Measurements from ENCODE around the gene HSD11B2. TPM values are rescaled to one million over a fixed set of nuclear protein-coding genes. Genes with fewer than 3 reads are reported as not detected.

Gene HSD11B2
- total and polyA plus RNA-seq, 2 donors: 1.9 to 6.9 TPM

- DNase-seq (ENCODE audit: extremely low spot score): no peak
- H3K4me3 ChIP-seq (ENCODE audit: low read depth, low read length): no peak overlapping the region
- H3K36me3 ChIP-seq (ENCODE audit: insufficient read depth): no peaks in the 10 kb centered on the region
- 29% methylated on average over 11 of the region's 11 CpGs for WGBS
- no peaks in the 10 kb centered on the region for H3K4me1 ChIP-seq (ENCODE audit: insufficient read depth)
- no peak overlapping the region for H3K27ac ChIP-seq (ENCODE audit: low read depth)
Observed at GRCh38 chr16:67428146-67428731, 2.7 kb upstream of the HSD11B2 start.

GRCh38 chr16:67429053-67429798 lies 1.7 kb upstream of the HSD11B2 start:
- WGBS: 81% methylated on average over 3 of the region's 3 CpGs
- H3K4me3 ChIP-seq (ENCODE audit: low read depth, low read length): no peak overlapping the region
- no peaks in the 10 kb centered on the region for H3K36me3 ChIP-seq (ENCODE audit: insufficient read depth)
- H3K4me1 ChIP-seq (ENCODE audit: insufficient read depth): no peaks in the 10 kb centered on the region
- no peak overlapping the region for H3K27ac ChIP-seq (ENCODE audit: low read depth)
- no peak for DNase-seq (ENCODE audit: extremely low spot score)

GRCh38 chr16:67429799-67430503 lies 970 bp upstream of the HSD11B2 start:
- DNase-seq (ENCODE audit: extremely low spot score): no peak
- Histone ChIP-seq H3K4me1 (ENCODE audit: insufficient read depth) (no peaks in the 10 kb centered on the region), H3K36me3 (ENCODE audit: insufficient read depth) (no peaks in the 10 kb centered on the region), H3K27ac (ENCODE audit: low read depth) (no peak overlapping the region), H3K4me3 (ENCODE audit: low read depth, low read length) (peak overlapping the region; percentile 48)
- WGBS: 49% methylated on average over 13 of the region's 13 CpGs

- Histone ChIP-seq H3K36me3 (ENCODE audit: insufficient read depth) (no peaks in the 10 kb centered on the region), H3K27ac (ENCODE audit: low read depth) (no peak overlapping the region), H3K4me1 (ENCODE audit: insufficient read depth) (no peaks in the 10 kb centered on the region), H3K4me3 (ENCODE audit: low read depth, low read length) (peak overlapping the region; percentile 48)
- DNase-seq (ENCODE audit: extremely low spot score): no peak
- WGBS: 2% methylated on average over 53 of the region's 53 CpGs
Observed at GRCh38 chr16:67430504-67430976, 381 bp upstream of the HSD11B2 start.

GRCh38 chr16:67431775-67432505 lies 1.0 kb downstream of the HSD11B2 start:
- no peak overlapping the region for H3K27ac ChIP-seq (ENCODE audit: low read depth)
- H3K36me3 ChIP-seq (ENCODE audit: insufficient read depth): no peaks in the 10 kb centered on the region
- no peak for DNase-seq (ENCODE audit: extremely low spot score)
- H3K4me1 ChIP-seq (ENCODE audit: insufficient read depth): no peaks in the 10 kb centered on the region
- no peak overlapping the region for H3K4me3 ChIP-seq (ENCODE audit: low read depth, low read length)
- 51% methylated on average over 13 of the region's 13 CpGs for WGBS

GRCh38 chr16:67432506-67432890 lies 1.6 kb downstream of the HSD11B2 start:
- Histone ChIP-seq H3K27ac (ENCODE audit: low read depth) (no peak overlapping the region), H3K4me1 (ENCODE audit: insufficient read depth) (no peaks in the 10 kb centered on the region), H3K4me3 (ENCODE audit: low read depth, low read length) (no peak overlapping the region)

GRCh38 chr16:67433131-67433719 lies 2.3 kb downstream of the HSD11B2 start:
- Histone ChIP-seq H3K4me3 (ENCODE audit: low read depth, low read length) (no peak overlapping the region), H3K4me1 (ENCODE audit: insufficient read depth) (no peaks in the 10 kb centered on the region), H3K36me3 (ENCODE audit: insufficient read depth) (no peaks in the 10 kb centered on the region), H3K27ac (ENCODE audit: low read depth) (no peak overlapping the region)
- DNase-seq (ENCODE audit: extremely low spot score): no peak
- 90% methylated on average over 5 of the region's 5 CpGs for WGBS

More at GRCh38 chr16:67432506-67432890, 1.6 kb downstream of the HSD11B2 start:
- no peak for DNase-seq (ENCODE audit: extremely low spot score)
- H3K36me3 ChIP-seq (ENCODE audit: insufficient read depth): no peaks in the 10 kb centered on the region
- 74% methylated on average over 5 of the region's 5 CpGs for WGBS

GRCh38 chr16:67435758-67436164 lies 4.8 kb downstream of the HSD11B2 start:
- Histone ChIP-seq H3K27ac (ENCODE audit: low read depth) (no peak overlapping the region), H3K4me1 (ENCODE audit: insufficient read depth) (no peaks in the 10 kb centered on the region), H3K4me3 (ENCODE audit: low read depth, low read length) (no peak overlapping the region), H3K36me3 (ENCODE audit: insufficient read depth) (no peaks in the 10 kb centered on the region)
- WGBS: 90% methylated on average over 16 of the region's 16 CpGs
- DNase-seq (ENCODE audit: extremely low spot score): no peak

GRCh38 chr16:67436640-67437193 lies 5.8 kb downstream of the HSD11B2 start:
- Histone ChIP-seq H3K4me1 (ENCODE audit: insufficient read depth) (no peaks in the 10 kb centered on the region), H3K4me3 (ENCODE audit: low read depth, low read length) (no peak overlapping the region), H3K27ac (ENCODE audit: low read depth) (no peak overlapping the region), H3K36me3 (ENCODE audit: insufficient read depth) (no peaks in the 10 kb centered on the region)
- no peak for DNase-seq (ENCODE audit: extremely low spot score)
- WGBS: 95% methylated on average over 23 of the region's 23 CpGs

GRCh38 chr16:67437513-67437912 lies 6.6 kb downstream of the HSD11B2 start:
- Histone ChIP-seq H3K27ac (ENCODE audit: low read depth) (no peak overlapping the region), H3K4me1 (ENCODE audit: insufficient read depth) (no peaks in the 10 kb centered on the region), H3K4me3 (ENCODE audit: low read depth, low read length) (no peak overlapping the region), H3K36me3 (ENCODE audit: insufficient read depth) (no peaks in the 10 kb centered on the region)
- no peak for DNase-seq (ENCODE audit: extremely low spot score)
- WGBS: 84% methylated on average over 4 of the region's 4 CpGs

- 91% methylated on average over 20 of the region's 20 CpGs for WGBS
- DNase-seq (ENCODE audit: extremely low spot score): no peak
- Histone ChIP-seq H3K27ac (ENCODE audit: low read depth) (no peak overlapping the region), H3K4me1 (ENCODE audit: insufficient read depth) (no peaks in the 10 kb centered on the region), H3K4me3 (ENCODE audit: low read depth, low read length) (no peak overlapping the region), H3K36me3 (ENCODE audit: insufficient read depth) (no peaks in the 10 kb centered on the region)
Observed at GRCh38 chr16:67438098-67438791, 7.3 kb downstream of the HSD11B2 start.

GRCh38 chr16:67438824-67439393 lies 8.0 kb downstream of the HSD11B2 start:
- H3K36me3 ChIP-seq (ENCODE audit: insufficient read depth): no peaks in the 10 kb centered on the region
- H3K27ac ChIP-seq (ENCODE audit: low read depth): no peak overlapping the region
- DNase-seq (ENCODE audit: extremely low spot score): no peak
- H3K4me1 ChIP-seq (ENCODE audit: insufficient read depth): no peaks in the 10 kb centered on the region
- no peak overlapping the region for H3K4me3 ChIP-seq (ENCODE audit: low read depth, low read length)
- WGBS: 95% methylated on average over 19 of the region's 19 CpGs

All from urinary bladder (tissue), 4 donors.